Measurements from ENCODE around the gene APBA1. TPM values are rescaled to one million over a fixed set of nuclear protein-coding genes. Genes with fewer than 3 reads are reported as not detected.
"Not testable (repeated sequence)": the region's sequence is repeated elsewhere in the genome, so short reads cannot be mapped to it uniquely, and the experiment has no call there.

The APBA1 gene
- polyA plus RNA-seq, 1 experiment, result 4.6 TPM

DNA sequence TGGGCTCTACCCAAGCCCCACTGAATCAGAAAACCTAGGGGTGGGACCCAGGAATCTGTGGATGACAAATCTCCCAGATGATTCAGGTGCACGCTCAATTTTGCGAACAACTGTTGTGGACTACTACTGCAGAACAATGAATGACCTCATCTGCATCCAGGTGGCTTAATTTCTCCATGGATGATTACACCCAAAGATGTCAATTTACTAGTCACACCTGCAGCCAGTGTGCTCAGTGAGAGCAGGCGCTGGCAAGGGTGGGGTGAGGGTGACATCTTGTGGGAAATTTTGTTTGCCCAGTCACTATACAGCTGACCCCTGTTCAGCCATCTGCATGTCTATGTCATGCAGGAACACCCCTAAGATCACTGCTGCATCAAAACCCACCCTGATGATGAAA is 229.0 kb downstream of the APBA1 start:
- no peaks in the 10 kb centered on the region for H3K27me3 ChIP-seq (ENCODE audit: control insufficient read depth, insufficient read depth, low read length)
- ChIA-PET CTCF (interaction anchor here (1.0 kb wide), 1 partner anchor 31 kb away, joined by 7 read pairs; no protein-coding TSS in a partner anchor), POLR2A (no interaction called here)
- no peak for DNase-seq (ENCODE audit: low read depth)
- H3K36me3 ChIP-seq (ENCODE audit: control insufficient read depth, insufficient read depth, low read length), result no peaks in the 10 kb centered on the region
- H3K4me3 ChIP-seq (ENCODE audit: low read depth, low read length), result no peak overlapping the region
- TF ChIP-seq, protein P1, sequence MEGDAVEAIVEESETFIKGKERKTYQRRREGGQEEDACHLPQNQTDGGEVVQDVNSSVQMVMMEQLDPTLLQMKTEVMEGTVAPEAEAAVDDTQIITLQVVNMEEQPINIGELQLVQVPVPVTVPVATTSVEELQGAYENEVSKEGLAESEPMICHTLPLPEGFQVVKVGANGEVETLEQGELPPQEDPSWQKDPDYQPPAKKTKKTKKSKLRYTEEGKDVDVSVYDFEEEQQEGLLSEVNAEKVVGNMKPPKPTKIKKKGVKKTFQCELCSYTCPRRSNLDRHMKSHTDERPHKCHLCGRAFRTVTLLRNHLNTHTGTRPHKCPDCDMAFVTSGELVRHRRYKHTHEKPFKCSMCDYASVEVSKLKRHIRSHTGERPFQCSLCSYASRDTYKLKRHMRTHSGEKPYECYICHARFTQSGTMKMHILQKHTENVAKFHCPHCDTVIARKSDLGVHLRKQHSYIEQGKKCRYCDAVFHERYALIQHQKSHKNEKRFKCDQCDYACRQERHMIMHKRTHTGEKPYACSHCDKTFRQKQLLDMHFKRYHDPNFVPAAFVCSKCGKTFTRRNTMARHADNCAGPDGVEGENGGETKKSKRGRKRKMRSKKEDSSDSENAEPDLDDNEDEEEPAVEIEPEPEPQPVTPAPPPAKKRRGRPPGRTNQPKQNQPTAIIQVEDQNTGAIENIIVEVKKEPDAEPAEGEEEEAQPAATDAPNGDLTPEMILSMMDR (IDR thresholded peaks at IDR 0.05; ENCODE audit: insufficient read depth, low read depth, low read length), result no peak

DNA sequence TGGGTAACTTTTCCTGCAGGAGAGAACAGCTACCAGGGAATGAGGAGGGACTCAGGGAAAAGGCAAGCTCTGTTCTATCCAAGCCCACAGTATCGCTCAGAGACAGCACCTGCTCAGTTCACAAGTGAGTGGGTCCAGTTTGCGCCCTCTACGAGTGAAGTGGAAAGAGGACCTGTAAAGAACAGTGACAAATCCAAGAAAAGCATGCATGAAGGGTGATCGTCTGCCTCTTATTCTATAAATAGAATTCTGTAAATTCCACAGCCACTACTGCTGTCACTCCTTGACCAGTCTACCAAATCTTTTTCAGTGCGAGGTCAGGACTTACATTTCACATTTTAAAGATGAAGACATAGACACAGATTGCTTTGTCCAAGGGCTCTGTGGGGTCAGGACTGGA is 229.7 kb downstream of the APBA1 start:
- TF ChIP-seq, protein P1 (IDR thresholded peaks at IDR 0.05; ENCODE audit: insufficient read depth, low read depth, low read length), result no peak
- Histone ChIP-seq H3K4me3 (ENCODE audit: low read depth, low read length) (no peak overlapping the region), H3K27me3 (ENCODE audit: control insufficient read depth, insufficient read depth, low read length) (no peaks in the 10 kb centered on the region), H3K36me3 (ENCODE audit: control insufficient read depth, insufficient read depth, low read length) (no peaks in the 10 kb centered on the region)
- CTCF ChIA-PET, result interaction anchor here (1.2 to 1.3 kb wide), 2 partner anchors 20 to 22 kb away, joined by 3 read pairs; no protein-coding TSS in a partner anchor
- DNase-seq (ENCODE audit: low read depth), result no peak
- POLR2A ChIA-PET, result no interaction called here

DNA sequence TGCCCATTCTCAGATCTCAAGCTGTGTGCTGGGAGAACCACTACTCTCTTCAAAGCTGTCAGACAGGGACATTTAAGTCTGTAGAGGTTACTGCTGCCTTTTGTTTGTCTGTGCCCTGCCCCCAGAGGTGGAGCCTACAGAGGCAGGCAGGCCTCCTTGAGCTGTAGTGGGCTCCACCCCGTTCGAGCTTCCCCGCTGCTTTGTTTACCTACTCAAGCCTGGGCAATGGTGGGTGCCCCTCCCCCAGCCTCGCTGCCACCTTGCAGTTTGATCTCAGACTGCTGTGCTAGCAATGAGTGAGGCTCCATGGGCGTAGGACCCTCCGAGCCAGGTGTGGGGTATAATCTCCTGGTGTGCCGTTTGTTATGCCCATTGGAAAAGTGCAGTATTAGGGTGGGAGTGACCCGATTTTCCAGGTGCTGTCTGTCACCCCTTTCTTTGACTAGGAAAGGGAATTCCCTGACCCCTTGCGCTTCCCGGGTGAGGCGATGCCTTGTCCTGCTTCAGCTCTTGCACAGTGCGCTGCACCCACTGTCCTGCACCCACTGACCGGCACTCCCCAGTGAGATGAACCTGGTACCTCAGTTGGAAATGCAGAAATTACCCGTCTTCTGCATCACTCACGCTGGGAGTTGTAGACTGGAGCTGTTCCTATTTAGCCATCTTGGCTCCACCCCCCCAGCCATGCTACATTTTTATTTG is 231.8 kb downstream of the APBA1 start:
- CTCF ChIA-PET, result interaction anchor here (0.9 kb wide), 1 partner anchor 106 kb away, joined by 3 read pairs; no protein-coding TSS in a partner anchor
- POLR2A ChIA-PET; H3K4me3 ChIP-seq (ENCODE audit: low read depth, low read length); DNase-seq (ENCODE audit: low read depth); H3K36me3 ChIP-seq (ENCODE audit: control insufficient read depth, insufficient read depth, low read length); H3K27me3 ChIP-seq (ENCODE audit: control insufficient read depth, insufficient read depth, low read length): not testable (repeated sequence)

DNA sequence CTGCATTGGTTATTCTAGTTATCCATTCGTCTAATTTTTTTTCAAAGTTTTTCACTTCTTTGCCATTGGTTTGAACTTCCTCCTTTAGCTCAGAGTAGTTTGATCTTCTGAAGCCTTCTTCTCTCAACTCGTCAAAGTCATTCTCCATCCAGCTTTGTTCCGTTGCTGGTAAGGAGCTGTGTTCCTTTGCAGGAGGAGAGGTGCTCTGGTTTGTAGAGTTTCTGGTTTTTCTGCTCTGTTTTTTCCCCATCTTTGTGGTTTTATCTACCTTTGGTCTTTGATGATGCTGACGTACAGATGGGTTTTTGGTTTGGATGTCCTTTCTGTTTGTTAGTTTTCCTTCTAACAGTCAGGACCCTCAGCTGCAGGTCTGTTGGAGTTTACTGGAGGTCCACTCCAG is 232.5 kb downstream of the APBA1 start:
- POLR2A ChIA-PET; H3K27me3 ChIP-seq (ENCODE audit: control insufficient read depth, insufficient read depth, low read length); DNase-seq (ENCODE audit: low read depth); H3K36me3 ChIP-seq (ENCODE audit: control insufficient read depth, insufficient read depth, low read length); H3K4me3 ChIP-seq (ENCODE audit: low read depth, low read length): not testable (repeated sequence)
- CTCF ChIA-PET, result interaction anchor here (0.6 kb wide), 1 partner anchor 24 kb away, joined by 3 read pairs; no protein-coding TSS in a partner anchor

DNA sequence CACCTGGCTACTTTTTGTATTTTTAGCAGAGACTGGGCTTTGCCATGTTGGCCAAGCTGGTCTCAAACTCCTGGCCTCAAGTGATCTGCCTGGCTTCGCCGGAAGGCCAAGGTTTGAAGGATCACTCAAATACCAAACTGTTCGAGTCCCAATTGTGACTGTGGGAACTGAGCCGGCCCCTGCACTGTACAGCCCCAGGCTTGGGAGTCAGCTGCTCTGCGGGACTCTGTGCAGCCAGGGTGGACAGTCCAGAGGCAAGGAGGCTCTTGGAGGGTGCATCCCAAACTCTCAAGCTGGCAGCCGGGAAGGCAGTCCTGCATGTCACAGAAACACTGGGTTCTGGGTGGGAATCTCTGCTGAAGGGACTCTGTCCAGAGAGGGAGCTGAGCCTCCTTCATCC is 238.2 kb downstream of the APBA1 start:
- TF ChIP-seq, protein P1 (IDR thresholded peaks at IDR 0.05; ENCODE audit: insufficient read depth, low read depth, low read length), result no peak
- ChIA-PET CTCF (interaction anchor here (2.5 kb wide), 1 partner anchor 13 kb away, joined by 21 read pairs; no protein-coding TSS in a partner anchor), POLR2A (no interaction called here)
- no peak for DNase-seq (ENCODE audit: low read depth)
- H3K4me3 ChIP-seq (ENCODE audit: low read depth, low read length), result no peak overlapping the region
- H3K36me3 ChIP-seq (ENCODE audit: control insufficient read depth, insufficient read depth, low read length), result no peaks in the 10 kb centered on the region; the same call in 1 of the 2 replicates
- no peaks in the 10 kb centered on the region for H3K27me3 ChIP-seq (ENCODE audit: control insufficient read depth, insufficient read depth, low read length)

DNA sequence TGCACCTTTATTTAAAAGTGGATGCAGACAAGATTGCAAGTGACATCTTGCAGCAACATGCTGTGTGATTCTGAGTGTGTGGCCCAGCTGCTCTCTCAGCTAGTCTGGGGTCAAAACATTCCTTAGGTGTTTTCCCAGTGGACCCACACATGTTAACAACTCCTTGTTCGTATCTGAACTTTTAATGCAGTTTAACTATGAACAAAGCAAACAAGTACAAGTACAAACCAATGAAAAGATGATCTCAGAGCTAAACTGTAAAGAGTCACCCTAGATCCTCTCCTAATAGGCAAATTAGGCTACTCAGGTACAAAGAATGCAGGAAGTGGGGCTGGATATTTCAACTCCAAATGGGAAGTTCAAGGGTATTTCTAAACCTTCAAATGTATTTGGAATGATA is 238.8 kb downstream of the APBA1 start:
- ChIA-PET CTCF (interaction anchor here (2.5 kb wide), 1 partner anchor 12 kb away, joined by 21 read pairs; no protein-coding TSS in a partner anchor), POLR2A (no interaction called here)
- Histone ChIP-seq H3K36me3 (ENCODE audit: control insufficient read depth, insufficient read depth, low read length) (no peaks in the 10 kb centered on the region; the same call in 1 of the 2 replicates), H3K27me3 (ENCODE audit: control insufficient read depth, insufficient read depth, low read length) (no peaks in the 10 kb centered on the region), H3K4me3 (ENCODE audit: low read depth, low read length) (no peak overlapping the region)
- peak; percentile 9 for DNase-seq (ENCODE audit: low read depth)
- TF ChIP-seq, protein P1 (IDR thresholded peaks at IDR 0.05; ENCODE audit: insufficient read depth, low read depth, low read length), result no peak

Data from BJ (cell line).